Activated CD4-positive, alpha-beta T cell treated with anti-CD3 and anti-CD28 coated beads for 36 hours (primary cell): ENCODE data around the gene KRT84. TPM values are rescaled to one million over a fixed set of nuclear protein-coding genes. Genes with fewer than 3 reads are reported as not detected.

Source experiments
- ATAC-seq: fragments of 200-7000 bp; cut with Tn5 transposase; one replicate; pipeline ENCODE4 v1.10.0; 2021; ENCODE audit warnings: mild to moderate bottlenecking, moderate library complexity
- CTCF ChIA-PET: fragments of 350-600 bp; sonication (Branson Sonifier 250); formaldehyde crosslinking; loops from one replicate; lab custom pipeline; 2021; ENCODE audit warnings: antibody characterized with exemption; lab: Charles Lee
- POLR2A ChIA-PET: fragments of 350-600 bp; sonication (Branson Sonifier 250); formaldehyde crosslinking; loops from one replicate; lab custom pipeline; 2021; ENCODE audit warnings: antibody characterized with exemption, inconsistent platforms; lab: Charles Lee
- DNase-seq: peaks from one replicate; pipeline ENCODE4 v3.0.0-alpha.2; 2020
- H3K27ac Mint-ChIP-seq: one replicate; pipeline ENCODE4 v1.8.0; 2021; ENCODE audit warnings: mixed read lengths
- H3K27me3 Mint-ChIP-seq: one replicate; pipeline ENCODE4 v1.8.0; 2021; ENCODE audit warnings: mixed read lengths
- H3K36me3 Mint-ChIP-seq: one replicate; pipeline ENCODE4 v1.8.0; 2021; ENCODE audit warnings: low read depth, mixed read lengths
- H3K4me1 Mint-ChIP-seq: one replicate; pipeline ENCODE4 v1.8.0; 2021; ENCODE audit warnings: mixed read lengths
- H3K4me3 Mint-ChIP-seq: one replicate; pipeline ENCODE4 v1.8.0; 2021; ENCODE audit warnings: mild to moderate bottlenecking, moderate library complexity, mixed read lengths
- H3K9me3 Mint-ChIP-seq: one replicate; pipeline ENCODE4 v1.8.0; 2021; ENCODE audit warnings: low read depth, mixed read lengths
- intact Hi-C, 2 experiments: fragments of 100-400 bp; cut with DNase I in 1 of 2; cut with micrococcal nuclease in 1 of 2; formaldehyde crosslinking; loops; one replicate each; pipeline versions ENCODE4 v1.14.2 to v1.15.1; 2022 to 2024; cut with DNase I, micrococcal nuclease
- total RNA-seq, 2 experiments: library from RNA; stranded (reverse); gene quantifications; one replicate each; pipeline ENCODE4 v1.2.3, GENCODE V29; 2021

KRT84 gene
- total RNA-seq, 2 experiments from 2014 or later, result not detected

DNA sequence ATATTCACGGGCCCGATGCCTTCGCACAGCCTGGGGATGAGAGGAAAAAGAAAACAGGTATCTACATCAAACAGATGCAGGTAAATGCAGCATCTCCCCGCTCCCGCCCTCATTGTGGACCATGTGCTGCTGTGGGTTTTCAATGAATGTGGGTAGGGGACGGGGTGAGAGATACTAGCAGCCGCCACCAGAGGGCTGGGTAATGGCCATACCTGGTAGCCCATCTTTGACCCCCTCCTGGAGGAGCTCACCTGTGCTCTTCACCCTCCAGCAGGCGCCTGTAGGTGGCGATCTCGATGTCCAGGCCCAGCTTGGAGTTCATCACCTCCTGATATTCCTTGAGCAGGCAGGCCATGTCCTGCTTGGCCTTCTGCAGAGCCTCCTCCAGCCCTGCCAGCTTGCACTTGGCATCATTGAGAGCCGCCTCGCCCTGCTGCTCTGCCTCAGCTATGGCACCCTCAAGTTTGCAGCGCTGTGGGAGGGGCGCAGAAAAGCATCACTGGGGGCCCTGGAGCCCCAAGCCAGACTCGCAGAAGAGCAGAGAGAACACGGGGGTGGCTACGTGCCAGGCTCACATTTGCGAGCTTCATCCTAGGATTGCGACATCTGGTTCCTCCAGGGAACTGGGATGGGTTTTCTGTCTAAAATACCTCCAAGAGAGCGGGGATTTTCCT, 10.4 kb upstream of the KRT84 start:
- Mint-ChIP-seq H3K4me1 (no peaks in the 10 kb centered on the region), H3K27ac (no peak overlapping the region), H3K9me3 (no peaks in the 10 kb centered on the region), H3K4me3 (no peak overlapping the region), H3K27me3 (peaks cover 5% of the 10 kb centered on the region), H3K36me3 (no peaks in the 10 kb centered on the region)
- ATAC-seq (no peak), DNase-seq (peak; percentile 39)
- POLR2A ChIA-PET, result no interaction called here
- intact Hi-C loops, result loop anchor here in 1 of 2 experiments (10.0 kb wide), 1 partner anchor 109 kb away; no protein-coding TSS in a partner anchor
- CTCF ChIA-PET, result interaction anchor here (0.7 to 2.4 kb wide), 6 partner anchors 11 to 484 kb away, joined by 3 to 11 read pairs (median 3); partner anchors contain the start of gene KRT84

DNA sequence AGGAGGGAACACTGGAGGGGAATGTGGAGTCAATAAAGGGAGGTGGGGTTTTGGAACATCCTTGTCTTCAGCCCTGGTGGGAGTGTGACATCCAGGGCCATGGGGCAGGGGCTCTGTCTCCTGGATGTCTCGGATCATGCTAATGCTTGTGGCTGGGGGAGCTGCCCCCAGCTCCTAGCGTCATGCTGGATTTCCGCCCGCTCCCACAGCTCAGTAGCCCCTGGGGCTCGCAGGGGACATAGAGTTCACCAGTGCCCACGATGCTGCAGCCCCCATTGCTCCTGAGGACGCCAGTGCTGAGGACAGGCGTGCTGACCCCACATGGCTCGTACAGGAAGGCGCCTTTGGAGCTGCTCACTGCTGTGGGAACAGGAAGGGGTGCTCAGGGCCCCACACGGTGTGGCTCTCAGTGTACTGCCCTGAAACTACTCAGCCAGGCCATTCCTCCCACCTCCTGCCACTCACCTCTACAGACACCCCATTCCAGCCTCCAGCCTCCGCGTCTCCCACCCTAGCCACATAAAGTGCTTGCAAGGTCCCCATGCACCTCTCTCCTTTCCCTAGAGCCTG, 9.5 kb upstream of the KRT84 start:
- ATAC-seq (no peak), DNase-seq (no peak)
- POLR2A ChIA-PET, result no interaction called here
- Mint-ChIP-seq H3K36me3 (no peaks in the 10 kb centered on the region), H3K9me3 (no peaks in the 10 kb centered on the region), H3K4me3 (no peak overlapping the region), H3K27ac (no peak overlapping the region), H3K4me1 (no peaks in the 10 kb centered on the region), H3K27me3 (peaks cover 5% of the 10 kb centered on the region)
- CTCF ChIA-PET, result interaction anchor here (0.5 to 2.4 kb wide), 4 partner anchors 22 to 490 kb away, joined by 3 to 11 read pairs (median 3); no protein-coding TSS in a partner anchor
- intact Hi-C loops, result loop anchor here in 1 of 2 experiments (10.0 kb wide), 1 partner anchor 110 kb away; no protein-coding TSS in a partner anchor

DNA sequence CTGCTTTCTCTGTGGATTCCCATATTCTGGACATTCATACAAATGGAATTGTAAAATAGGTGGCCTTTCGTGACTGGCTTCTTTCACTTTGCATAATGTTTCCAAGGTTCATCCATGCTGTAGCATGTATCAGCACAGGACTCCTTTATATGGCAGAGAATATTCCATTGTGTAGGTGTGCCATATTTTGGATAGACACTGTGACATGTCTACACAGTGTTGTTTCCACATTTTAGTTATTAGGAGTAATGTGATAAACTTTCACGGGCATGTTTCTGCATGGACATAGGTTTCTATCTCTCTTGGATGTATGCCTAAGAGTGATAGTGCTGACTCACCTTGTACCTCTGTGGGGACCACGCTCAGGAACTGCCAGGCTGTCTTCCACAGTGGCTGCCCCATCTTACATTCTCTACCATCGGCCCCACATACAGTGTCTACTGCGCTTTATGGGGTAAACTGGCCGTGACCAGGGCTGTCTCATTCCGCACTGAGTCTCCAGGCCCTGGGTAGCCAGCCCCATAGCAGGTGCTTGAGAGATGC, 7.1 kb upstream of the KRT84 start:
- intact Hi-C loops, result loop anchor here in 1 of 2 experiments (10.0 kb wide), 1 partner anchor 112 kb away; no protein-coding TSS in a partner anchor
- Mint-ChIP-seq H3K36me3 (no peaks in the 10 kb centered on the region), H3K4me3 (no peak overlapping the region), H3K27ac (no peak overlapping the region), H3K9me3 (no peaks in the 10 kb centered on the region), H3K4me1 (no peaks in the 10 kb centered on the region), H3K27me3 (peaks cover 10% of the 10 kb centered on the region)
- POLR2A ChIA-PET, result interaction anchor here (1.2 kb wide), 1 partner anchor 20 kb away, joined by 3 read pairs; no protein-coding TSS in a partner anchor
- CTCF ChIA-PET, result interaction anchor here (1.5 kb wide), 1 partner anchor 19 kb away, joined by 4 read pairs; no protein-coding TSS in a partner anchor
- DNase-seq, result no peak
- no peak for ATAC-seq

DNA sequence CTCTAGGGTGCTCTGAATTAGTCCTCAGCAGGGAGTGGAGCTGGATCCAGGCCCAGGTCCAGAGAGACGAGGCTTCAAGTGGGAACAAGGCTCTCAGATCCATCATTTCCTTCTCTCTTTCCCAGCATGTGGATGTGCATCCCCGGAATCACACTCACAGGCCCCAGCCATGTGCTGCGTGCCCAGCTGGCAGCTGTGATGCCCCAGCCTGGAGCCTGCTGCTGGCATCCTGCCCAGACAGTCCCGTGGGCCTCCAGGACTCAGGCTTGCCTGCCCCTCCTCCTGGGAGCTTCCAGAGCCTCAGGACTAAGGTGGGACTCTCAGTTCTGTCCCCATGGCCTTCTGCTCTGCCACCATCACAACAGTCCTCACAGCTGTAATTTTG, 6.2 kb upstream of the KRT84 start:
- ATAC-seq (no peak), DNase-seq (no peak)
- Mint-ChIP-seq H3K4me1 (no peaks in the 10 kb centered on the region), H3K36me3 (no peaks in the 10 kb centered on the region), H3K4me3 (no peak overlapping the region), H3K9me3 (no peaks in the 10 kb centered on the region), H3K27ac (no peak overlapping the region), H3K27me3 (peaks cover 7% of the 10 kb centered on the region)
- CTCF ChIA-PET, result interaction anchor here (1.5 kb wide), 1 partner anchor 18 kb away, joined by 4 read pairs; no protein-coding TSS in a partner anchor
- POLR2A ChIA-PET, result interaction anchor here (1.2 kb wide), 1 partner anchor 19 kb away, joined by 3 read pairs; no protein-coding TSS in a partner anchor
- intact Hi-C loops, result loop anchor here in 1 of 2 experiments (10.0 kb wide), 1 partner anchor 113 kb away; no protein-coding TSS in a partner anchor

DNA sequence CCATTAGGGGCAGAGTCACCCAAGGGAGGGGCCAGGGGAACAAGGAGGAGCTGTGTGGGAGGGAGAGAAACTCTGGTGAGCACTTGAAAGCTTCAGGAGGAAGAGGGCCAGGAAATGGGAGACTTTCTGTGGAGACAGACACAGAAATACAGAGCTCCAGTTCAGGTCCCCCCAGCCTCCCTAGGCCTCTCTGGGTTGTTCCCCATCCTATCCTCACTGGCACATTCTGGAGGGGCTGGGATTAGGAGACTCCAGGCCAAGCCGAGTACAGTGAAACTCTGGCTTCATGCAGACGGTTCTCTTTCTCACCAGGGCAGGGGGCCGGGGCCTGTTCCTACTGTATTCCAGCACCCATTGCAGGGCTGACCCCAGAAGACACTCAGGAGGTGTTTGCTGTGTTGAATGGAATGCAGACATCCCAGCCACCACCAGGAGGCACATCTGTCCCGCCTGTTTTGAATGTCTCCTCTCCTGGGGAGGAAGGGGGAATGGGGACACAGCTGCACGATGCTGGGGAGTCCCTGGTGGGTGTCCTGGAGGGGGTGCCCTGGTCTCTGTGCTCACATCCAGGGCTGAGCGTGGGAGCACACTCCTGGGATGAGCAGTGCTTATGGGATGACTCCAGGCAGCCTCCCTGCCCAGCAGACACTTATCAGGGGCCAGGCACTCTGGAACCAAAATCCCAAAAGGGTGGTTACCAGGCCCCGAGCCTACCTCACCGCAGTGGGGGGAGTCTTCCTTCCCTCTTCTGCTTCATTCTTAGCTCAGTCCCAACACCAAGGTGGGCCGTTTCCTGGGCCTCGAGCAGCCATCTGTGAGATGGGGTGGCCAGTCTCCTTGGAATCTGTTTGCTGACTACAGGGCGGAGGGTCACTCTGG, 5.5 kb upstream of the KRT84 start:
- Mint-ChIP-seq H3K4me1 (no peaks in the 10 kb centered on the region), H3K27ac (no peak overlapping the region), H3K27me3 (peaks cover 7% of the 10 kb centered on the region), H3K9me3 (no peaks in the 10 kb centered on the region), H3K4me3 (no peak overlapping the region), H3K36me3 (no peaks in the 10 kb centered on the region)
- intact Hi-C loops, result loop anchor here in 1 of 2 experiments (10.0 kb wide), 1 partner anchor 114 kb away; no protein-coding TSS in a partner anchor
- ChIA-PET CTCF (interaction anchor here (0.6 to 1.5 kb wide), 2 partner anchors 17 to 584 kb away, joined by 3 to 4 read pairs; no protein-coding TSS in a partner anchor), POLR2A (interaction anchor here (1.2 kb wide), 1 partner anchor 18 kb away, joined by 3 read pairs; no protein-coding TSS in a partner anchor)
- DNase-seq (peak; percentile 21), ATAC-seq (no peak)

DNA sequence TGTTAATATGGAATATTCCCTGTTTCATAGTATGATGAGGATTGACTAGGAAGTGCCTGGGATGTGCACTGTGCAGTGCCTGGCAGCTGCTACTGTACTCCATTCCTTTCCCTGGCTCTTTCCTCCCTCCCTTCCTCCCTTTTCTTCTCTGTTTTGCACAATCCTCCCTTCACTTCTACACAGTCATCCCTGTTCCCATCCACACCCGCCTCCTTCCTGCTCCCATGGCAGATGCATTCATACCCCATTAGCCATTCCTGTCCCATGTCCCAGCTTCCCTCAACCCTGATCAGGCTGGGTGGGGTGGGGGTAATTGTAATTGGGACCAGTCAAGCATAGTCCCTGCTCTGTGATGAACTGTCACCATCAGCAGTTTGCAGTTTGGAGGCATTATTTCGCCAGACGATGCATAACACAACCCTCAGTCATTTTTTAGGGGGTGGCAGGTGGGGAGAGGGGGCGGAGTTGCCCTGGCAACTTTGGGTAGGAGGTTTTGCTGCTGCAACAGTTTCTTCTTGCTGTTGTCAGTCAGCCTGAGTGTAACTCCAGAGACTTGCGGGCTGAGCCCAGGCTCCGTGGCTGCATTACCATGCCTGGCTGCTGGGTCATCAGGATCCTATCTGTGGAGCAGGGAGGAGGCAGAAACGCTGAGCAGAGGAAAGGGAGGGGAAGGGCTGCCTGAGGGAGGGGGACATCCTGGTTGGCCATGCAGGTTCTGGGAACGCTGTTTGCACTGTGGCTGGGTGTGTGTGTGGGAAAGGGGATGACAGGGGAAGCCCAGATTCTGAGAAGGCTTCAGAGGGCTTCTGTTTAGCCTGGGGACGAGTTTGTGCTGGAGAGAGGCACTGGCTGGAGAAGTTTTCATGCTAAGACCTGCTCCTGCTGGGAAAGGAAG, 4.1 kb upstream of the KRT84 start:
- POLR2A ChIA-PET, result no interaction called here
- Mint-ChIP-seq H3K9me3 (no peaks in the 10 kb centered on the region), H3K27me3 (peaks cover 7% of the 10 kb centered on the region), H3K27ac (no peak overlapping the region), H3K36me3 (no peaks in the 10 kb centered on the region), H3K4me1 (no peaks in the 10 kb centered on the region), H3K4me3 (no peak overlapping the region)
- intact Hi-C loops, result loop anchor here in 1 of 2 experiments (10.0 kb wide), 1 partner anchor 115 kb away; no protein-coding TSS in a partner anchor
- DNase-seq (no peak), ATAC-seq (no peak)
- CTCF ChIA-PET, result interaction anchor here (0.7 kb wide), 1 partner anchor 481 kb away, joined by 3 read pairs; no protein-coding TSS in a partner anchor

DNA sequence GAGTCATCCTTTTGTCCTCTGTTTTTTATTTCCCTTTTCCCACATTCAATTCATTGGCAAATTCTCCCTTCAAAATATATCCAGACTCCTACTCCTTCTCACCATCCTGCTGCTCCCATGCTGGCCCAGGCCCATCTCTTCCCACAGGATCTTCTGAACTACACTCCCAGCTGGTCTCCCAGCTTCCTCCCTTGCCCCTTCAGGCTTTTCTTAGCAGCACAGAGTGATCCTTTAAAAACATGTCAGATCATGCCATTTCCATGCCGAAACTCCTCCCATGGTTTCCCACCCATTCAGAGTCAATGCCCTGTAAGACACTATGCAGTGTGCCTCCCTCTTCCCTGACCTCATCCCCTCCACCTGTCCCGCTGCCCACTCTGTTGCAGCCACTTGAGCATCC, 2.4 kb upstream of the KRT84 start:
- peaks cover 3% of the 10 kb centered on the region for H3K4me1 Mint-ChIP-seq
- no peak for ATAC-seq

DNA sequence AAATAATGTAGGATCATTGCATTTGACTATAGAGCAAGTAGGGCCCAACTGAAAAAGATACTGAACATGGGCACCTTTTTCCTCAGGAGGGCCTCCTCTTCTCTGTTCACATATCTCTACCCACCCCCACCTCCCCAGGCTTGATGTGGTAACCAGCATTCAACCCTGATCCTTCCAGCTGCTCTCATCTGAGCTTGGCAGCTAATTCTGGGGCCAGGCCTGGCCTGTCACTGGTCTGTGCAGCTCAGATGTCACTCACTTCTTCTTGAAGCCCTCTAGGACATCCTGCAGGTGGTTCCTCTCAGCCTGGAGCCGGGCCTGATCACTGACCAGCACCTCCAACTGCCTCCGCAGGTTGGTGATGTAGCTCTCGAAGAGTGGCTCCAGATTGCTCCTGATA, 2.1 kb downstream of the KRT84 start:
- DNase-seq (no peak), ATAC-seq (no peak)
- ChIA-PET CTCF (interaction anchor here (0.9 to 3.5 kb wide), 4 partner anchors 11 to 18 kb away, joined by 3 to 15 read pairs (median 4); no protein-coding TSS in a partner anchor), POLR2A (no interaction called here)
- intact Hi-C loops, result no loop called here
- H3K27me3 Mint-ChIP-seq, result no peaks in the 10 kb centered on the region
- no peaks in the 10 kb centered on the region for H3K36me3 Mint-ChIP-seq
- peaks cover 6% of the 10 kb centered on the region for H3K4me1 Mint-ChIP-seq
- no peaks in the 10 kb centered on the region for H3K9me3 Mint-ChIP-seq
- H3K27ac Mint-ChIP-seq, result no peak overlapping the region
- no peak overlapping the region for H3K4me3 Mint-ChIP-seq

More for the DNA sequence above, 2.4 kb upstream of the KRT84 start:
- Mint-ChIP-seq H3K36me3 (no peaks in the 10 kb centered on the region), H3K27me3 (peaks cover 7% of the 10 kb centered on the region), H3K27ac (no peak overlapping the region), H3K4me3 (no peak overlapping the region), H3K9me3 (no peaks in the 10 kb centered on the region)
- intact Hi-C loops, result no loop called here
- DNase-seq, result no peak
- POLR2A ChIA-PET, result no interaction called here
- CTCF ChIA-PET, result interaction anchor here (0.6 to 1.1 kb wide), 3 partner anchors 15 to 153 kb away, joined by 3 to 4 read pairs (median 3); no protein-coding TSS in a partner anchor

DNA sequence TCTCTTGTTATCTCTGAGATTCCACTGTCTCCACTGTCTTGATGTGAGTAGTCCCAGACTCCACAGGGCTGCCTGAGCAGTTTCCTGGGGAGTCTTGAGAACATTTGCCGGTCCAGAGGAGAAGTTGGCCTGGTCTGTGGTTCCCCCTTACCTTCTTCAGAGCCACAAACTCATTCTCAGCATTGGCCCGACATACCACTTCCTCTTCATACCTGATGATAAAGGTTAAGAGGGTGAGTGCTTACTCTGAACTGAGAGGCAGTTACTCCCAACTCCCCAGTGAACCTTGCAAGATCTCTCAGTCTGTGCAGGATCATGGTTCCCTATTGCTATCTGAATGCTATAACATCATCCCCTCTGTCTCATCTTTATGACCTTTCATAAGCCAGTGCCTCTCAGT, 2.6 kb downstream of the KRT84 start:
- Mint-ChIP-seq H3K4me1 (peaks cover 6% of the 10 kb centered on the region), H3K27ac (no peak overlapping the region), H3K36me3 (no peaks in the 10 kb centered on the region), H3K27me3 (no peaks in the 10 kb centered on the region), H3K4me3 (no peak overlapping the region), H3K9me3 (no peaks in the 10 kb centered on the region)
- ChIA-PET POLR2A (no interaction called here), CTCF (interaction anchor here (1.1 to 1.2 kb wide), 2 partner anchors 13 to 18 kb away, joined by 3 to 4 read pairs; no protein-coding TSS in a partner anchor)
- DNase-seq, result no peak
- intact Hi-C loops, result no loop called here
- no peak for ATAC-seq

DNA sequence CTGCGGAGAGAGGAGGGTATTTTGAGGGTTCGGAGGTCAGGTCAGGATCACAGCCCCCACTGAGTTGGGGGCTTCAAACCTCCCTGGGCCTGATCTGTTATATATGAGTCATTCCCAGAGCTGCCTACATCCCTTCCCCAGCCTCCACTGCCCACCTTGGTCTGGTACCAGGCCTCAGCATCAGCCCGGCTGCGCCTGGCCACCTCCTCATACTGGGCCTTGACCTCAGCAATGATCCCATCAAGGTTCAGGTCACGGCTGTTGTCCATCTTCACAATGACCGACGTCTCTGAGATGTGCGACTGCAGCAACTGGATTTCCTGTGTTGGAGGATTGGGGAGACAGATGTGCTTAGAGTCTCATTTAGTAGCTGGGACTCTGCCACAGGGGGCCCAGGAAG, 4.2 kb downstream of the KRT84 start:
- ATAC-seq (no peak), DNase-seq (no peak)
- Mint-ChIP-seq H3K27me3 (peaks cover 3% of the 10 kb centered on the region), H3K36me3 (no peaks in the 10 kb centered on the region), H3K4me3 (no peak overlapping the region), H3K27ac (no peak overlapping the region), H3K4me1 (peaks cover 6% of the 10 kb centered on the region), H3K9me3 (no peaks in the 10 kb centered on the region)
- intact Hi-C loops, result no loop called here
- CTCF ChIA-PET, result interaction anchor here (0.7 to 1.3 kb wide), 3 partner anchors 8 to 478 kb away, joined by 4 to 8 read pairs (median 4); no protein-coding TSS in a partner anchor
- POLR2A ChIA-PET, result no interaction called here
